Activated CD8-positive, alpha-beta memory T cell treated with anti-CD3 and anti-CD28 coated beads for 24 hours (primary cell): ENCODE measurements around the gene CCDC183.
"Not testable (repeated sequence)": the region's sequence is repeated elsewhere in the genome, so short reads cannot be mapped to it uniquely, and the experiment has no call there.

Source experiments
- DNase-seq: peaks from one replicate; pipeline ENCODE4 v3.0.0-alpha.2; 2020

Gene CCDC183

GRCh38 chr9:136826188-136826541, 30.0 kb downstream of the CCDC183 start:
- no peak for DNase-seq

- DNase-seq = no peak
These were observed 30.8 kb downstream of the CCDC183 start for GRCh38 chr9:136826703-136827582.

- DNase-seq = no peak
These were observed 31.8 kb downstream of the CCDC183 start for GRCh38 chr9:136827794-136828473.

- no peak for DNase-seq
These were observed 32.5 kb downstream of the CCDC183 start for GRCh38 chr9:136828474-136829140.

GRCh38 chr9:136829412-136829811, 33.3 kb downstream of the CCDC183 start:
- DNase-seq = no peak

GRCh38 chr9:136829981-136830885, 34.1 kb downstream of the CCDC183 start:
- no peak for DNase-seq

- no peak for DNase-seq
These were observed 35.0 kb downstream of the CCDC183 start for GRCh38 chr9:136831002-136831719.

GRCh38 chr9:136831720-136832104, 35.6 kb downstream of the CCDC183 start:
- no peak for DNase-seq

- no peak for DNase-seq
These were observed 36.4 kb downstream of the CCDC183 start for GRCh38 chr9:136832581-136832980.

- DNase-seq = not testable (repeated sequence)
These were observed 37.4 kb downstream of the CCDC183 start for GRCh38 chr9:136833381-136834048.

- no peak for DNase-seq
These were observed 39.2 kb downstream of the CCDC183 start for GRCh38 chr9:136835162-136835931.

- no peak for DNase-seq
These were observed 40.1 kb downstream of the CCDC183 start for GRCh38 chr9:136835932-136836904.

GRCh38 chr9:136837146-136837855, 41.2 kb downstream of the CCDC183 start:
- no peak for DNase-seq

- DNase-seq = not testable (repeated sequence)
These were observed 41.7 kb downstream of the CCDC183 start for GRCh38 chr9:136837856-136838277.

- DNase-seq = no peak
These were observed 42.4 kb downstream of the CCDC183 start for GRCh38 chr9:136838314-136839228.

GRCh38 chr9:136839229-136840139, 43.3 kb downstream of the CCDC183 start:
- no peak for DNase-seq
